Lower leg skin (tissue), 3 donors: ENCODE results near the gene CLEC1A.

Experiments
- CTCF ChIP-seq, 3 donors: fragments of 450-650 bp; IDR thresholded peaks; one replicate each; pipeline ENCODE4 v1.5.1; 2016; ENCODE audit warnings: antibody characterized with exemption in 3 of 3, mild to moderate bottlenecking in 3 of 3, moderate library complexity in 2 of 3
- POLR2A ChIP-seq, 2 donors: fragments of 450-650 bp; IDR thresholded peaks; one replicate each; pipeline ENCODE4 v1.6.1; 2016 to 2017; ENCODE audit warnings: antibody characterized with exemption in 2 of 2, mild to moderate bottlenecking in 1 of 2, moderate library complexity in 1 of 2

GRCh38 chr12:10027721-10028120 lies 71.1 kb downstream of the CLEC1A start:
- TF ChIP-seq CTCF (IDR thresholded peaks at IDR 0.05) = no peak
- TF ChIP-seq POLR2A (IDR thresholded peaks at IDR 0.05) = no peak
